WTC11 (cell line): Measurements from ENCODE around the gene SYCP2.

Experiments
- ATF1 ChIP-seq: sonication (generic); formaldehyde crosslinking; IDR thresholded peaks from 2 replicates; pipeline ENCODE4 v1.8.1; 2023; ENCODE audit warnings: mild to moderate bottlenecking, moderate library complexity, missing genetic modification reagents
- IRF2 ChIP-seq: sonication (generic); formaldehyde crosslinking; IDR thresholded peaks from 2 replicates; pipeline ENCODE4 v1.8.0; 2022; ENCODE audit warnings: low read depth, missing genetic modification reagents, borderline replicate concordance
- KAT7 ChIP-seq: sonication (generic); formaldehyde crosslinking; IDR thresholded peaks from 2 replicates; pipeline ENCODE4 v1.8.1; 2023; ENCODE audit warnings: missing genetic modification reagents, mild to moderate bottlenecking, borderline replicate concordance
- MYBL2 ChIP-seq: sonication (generic); formaldehyde crosslinking; IDR thresholded peaks from 2 replicates; pipeline ENCODE4 v1.8.1; 2023; ENCODE audit warnings: mild to moderate bottlenecking, moderate library complexity, missing genetic modification reagents
- TCF7 ChIP-seq: sonication (generic); formaldehyde crosslinking; IDR thresholded peaks from 2 replicates; pipeline ENCODE4 v1.8.0; 2022; ENCODE audit warnings: mild to moderate bottlenecking, low read depth, missing genetic modification reagents, moderate library complexity
- ZNF263 ChIP-seq: sonication (generic); formaldehyde crosslinking; IDR thresholded peaks from 2 replicates; pipeline ENCODE4 v1.8.1; 2022; ENCODE audit warnings: low read depth, mild to moderate bottlenecking, moderate library complexity, missing genetic modification reagents
- TF ChIP-seq, protein P1 (sequence below): sonication (generic); formaldehyde crosslinking; IDR thresholded peaks from 2 replicates; pipeline ENCODE4 v1.8.1; 2023; ENCODE audit warnings: mild to moderate bottlenecking, missing genetic modification reagents, moderate library complexity
- TF ChIP-seq, protein P2 (sequence below): fragments of 200-600 bp; IDR thresholded peaks from 2 replicates; pipeline ENCODE4 v1.8.0; 2022; ENCODE audit warnings: antibody characterized with exemption
- TF ChIP-seq, protein P3 (sequence below): sonication (generic); formaldehyde crosslinking; IDR thresholded peaks from 2 replicates; pipeline ENCODE4 v1.8.0; 2023; ENCODE audit warnings: missing genetic modification reagents
- TF ChIP-seq, protein P4 (sequence below): sonication (generic); formaldehyde crosslinking; IDR thresholded peaks from 2 replicates; pipeline ENCODE4 v1.8.0; 2022; ENCODE audit warnings: missing genetic modification reagents

DNA sequence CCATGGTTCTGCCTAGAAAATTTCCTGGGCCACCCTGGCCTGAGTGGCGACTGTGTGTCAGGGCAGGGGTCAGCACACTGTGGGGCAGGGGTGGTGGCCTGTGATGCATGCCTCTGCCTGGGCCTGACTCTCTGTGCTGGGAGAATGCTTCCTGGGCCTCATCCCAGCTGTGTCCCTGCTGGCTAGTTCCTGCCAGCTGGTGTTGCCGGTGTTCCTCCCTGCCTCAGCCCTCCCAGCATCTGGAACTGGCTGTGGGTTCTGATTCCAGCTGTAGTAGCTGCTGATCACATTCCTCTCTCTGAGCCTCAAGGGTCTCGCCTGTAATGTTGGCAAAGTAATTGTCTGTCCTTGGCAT is 101.5 kb downstream of the SYCP2 start:
- TF ChIP-seq, protein P1, sequence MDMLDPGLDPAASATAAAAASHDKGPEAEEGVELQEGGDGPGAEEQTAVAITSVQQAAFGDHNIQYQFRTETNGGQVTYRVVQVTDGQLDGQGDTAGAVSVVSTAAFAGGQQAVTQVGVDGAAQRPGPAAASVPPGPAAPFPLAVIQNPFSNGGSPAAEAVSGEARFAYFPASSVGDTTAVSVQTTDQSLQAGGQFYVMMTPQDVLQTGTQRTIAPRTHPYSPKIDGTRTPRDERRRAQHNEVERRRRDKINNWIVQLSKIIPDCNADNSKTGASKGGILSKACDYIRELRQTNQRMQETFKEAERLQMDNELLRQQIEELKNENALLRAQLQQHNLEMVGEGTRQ (CRISPR knock-in tag), result no peak
- TF ChIP-seq TCF7 (CRISPR knock-in tag) (no peak), KAT7 (CRISPR knock-in tag) (no peak), ATF1 (no peak), ZNF263 (CRISPR knock-in tag) (no peak), MYBL2 (no peak), IRF2 (CRISPR knock-in tag) (no peak)
- TF ChIP-seq, protein P2, sequence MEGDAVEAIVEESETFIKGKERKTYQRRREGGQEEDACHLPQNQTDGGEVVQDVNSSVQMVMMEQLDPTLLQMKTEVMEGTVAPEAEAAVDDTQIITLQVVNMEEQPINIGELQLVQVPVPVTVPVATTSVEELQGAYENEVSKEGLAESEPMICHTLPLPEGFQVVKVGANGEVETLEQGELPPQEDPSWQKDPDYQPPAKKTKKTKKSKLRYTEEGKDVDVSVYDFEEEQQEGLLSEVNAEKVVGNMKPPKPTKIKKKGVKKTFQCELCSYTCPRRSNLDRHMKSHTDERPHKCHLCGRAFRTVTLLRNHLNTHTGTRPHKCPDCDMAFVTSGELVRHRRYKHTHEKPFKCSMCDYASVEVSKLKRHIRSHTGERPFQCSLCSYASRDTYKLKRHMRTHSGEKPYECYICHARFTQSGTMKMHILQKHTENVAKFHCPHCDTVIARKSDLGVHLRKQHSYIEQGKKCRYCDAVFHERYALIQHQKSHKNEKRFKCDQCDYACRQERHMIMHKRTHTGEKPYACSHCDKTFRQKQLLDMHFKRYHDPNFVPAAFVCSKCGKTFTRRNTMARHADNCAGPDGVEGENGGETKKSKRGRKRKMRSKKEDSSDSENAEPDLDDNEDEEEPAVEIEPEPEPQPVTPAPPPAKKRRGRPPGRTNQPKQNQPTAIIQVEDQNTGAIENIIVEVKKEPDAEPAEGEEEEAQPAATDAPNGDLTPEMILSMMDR, result no peak
- TF ChIP-seq, protein P3, sequence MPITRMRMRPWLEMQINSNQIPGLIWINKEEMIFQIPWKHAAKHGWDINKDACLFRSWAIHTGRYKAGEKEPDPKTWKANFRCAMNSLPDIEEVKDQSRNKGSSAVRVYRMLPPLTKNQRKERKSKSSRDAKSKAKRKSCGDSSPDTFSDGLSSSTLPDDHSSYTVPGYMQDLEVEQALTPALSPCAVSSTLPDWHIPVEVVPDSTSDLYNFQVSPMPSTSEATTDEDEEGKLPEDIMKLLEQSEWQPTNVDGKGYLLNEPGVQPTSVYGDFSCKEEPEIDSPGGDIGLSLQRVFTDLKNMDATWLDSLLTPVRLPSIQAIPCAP (CRISPR knock-in tag), result no peak
- TF ChIP-seq, protein P4, sequence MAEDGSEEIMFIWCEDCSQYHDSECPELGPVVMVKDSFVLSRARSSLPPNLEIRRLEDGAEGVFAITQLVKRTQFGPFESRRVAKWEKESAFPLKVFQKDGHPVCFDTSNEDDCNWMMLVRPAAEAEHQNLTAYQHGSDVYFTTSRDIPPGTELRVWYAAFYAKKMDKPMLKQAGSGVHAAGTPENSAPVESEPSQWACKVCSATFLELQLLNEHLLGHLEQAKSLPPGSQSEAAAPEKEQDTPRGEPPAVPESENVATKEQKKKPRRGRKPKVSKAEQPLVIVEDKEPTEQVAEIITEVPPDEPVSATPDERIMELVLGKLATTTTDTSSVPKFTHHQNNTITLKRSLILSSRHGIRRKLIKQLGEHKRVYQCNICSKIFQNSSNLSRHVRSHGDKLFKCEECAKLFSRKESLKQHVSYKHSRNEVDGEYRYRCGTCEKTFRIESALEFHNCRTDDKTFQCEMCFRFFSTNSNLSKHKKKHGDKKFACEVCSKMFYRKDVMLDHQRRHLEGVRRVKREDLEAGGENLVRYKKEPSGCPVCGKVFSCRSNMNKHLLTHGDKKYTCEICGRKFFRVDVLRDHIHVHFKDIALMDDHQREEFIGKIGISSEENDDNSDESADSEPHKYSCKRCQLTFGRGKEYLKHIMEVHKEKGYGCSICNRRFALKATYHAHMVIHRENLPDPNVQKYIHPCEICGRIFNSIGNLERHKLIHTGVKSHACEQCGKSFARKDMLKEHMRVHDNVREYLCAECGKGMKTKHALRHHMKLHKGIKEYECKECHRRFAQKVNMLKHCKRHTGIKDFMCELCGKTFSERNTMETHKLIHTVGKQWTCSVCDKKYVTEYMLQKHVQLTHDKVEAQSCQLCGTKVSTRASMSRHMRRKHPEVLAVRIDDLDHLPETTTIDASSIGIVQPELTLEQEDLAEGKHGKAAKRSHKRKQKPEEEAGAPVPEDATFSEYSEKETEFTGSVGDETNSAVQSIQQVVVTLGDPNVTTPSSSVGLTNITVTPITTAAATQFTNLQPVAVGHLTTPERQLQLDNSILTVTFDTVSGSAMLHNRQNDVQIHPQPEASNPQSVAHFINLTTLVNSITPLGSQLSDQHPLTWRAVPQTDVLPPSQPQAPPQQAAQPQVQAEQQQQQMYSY, result no peak
